Cardiac fibroblast (primary cell): ENCODE results near the gene DMRT3.

Experiments used
- DNase-seq, 2 donors: peaks; one replicate each; pipeline versions ENCODE4 v3.0.0 to v3.0.0-alpha.2; 2010; ENCODE audit warnings: low read depth in 2 of 2
- H3K4me3 ChIP-seq, 2 donors: replicated peaks in 1 of 2; 1 replicate in 1 of 2; 2 replicates in 1 of 2; pipeline ENCODE4 v1.5.1; 2011; ENCODE audit warnings: low read depth in 2 of 2, low read length in 2 of 2, mild to moderate bottlenecking in 2 of 2, moderate library complexity in 1 of 2
- CTCF ChIP-seq: IDR thresholded peaks from one replicate; pipeline ENCODE4 v1.5.1; 2011; ENCODE audit warnings: low read depth, mild to moderate bottlenecking, low read length, inconsistent platforms

Gene DMRT3

DNA sequence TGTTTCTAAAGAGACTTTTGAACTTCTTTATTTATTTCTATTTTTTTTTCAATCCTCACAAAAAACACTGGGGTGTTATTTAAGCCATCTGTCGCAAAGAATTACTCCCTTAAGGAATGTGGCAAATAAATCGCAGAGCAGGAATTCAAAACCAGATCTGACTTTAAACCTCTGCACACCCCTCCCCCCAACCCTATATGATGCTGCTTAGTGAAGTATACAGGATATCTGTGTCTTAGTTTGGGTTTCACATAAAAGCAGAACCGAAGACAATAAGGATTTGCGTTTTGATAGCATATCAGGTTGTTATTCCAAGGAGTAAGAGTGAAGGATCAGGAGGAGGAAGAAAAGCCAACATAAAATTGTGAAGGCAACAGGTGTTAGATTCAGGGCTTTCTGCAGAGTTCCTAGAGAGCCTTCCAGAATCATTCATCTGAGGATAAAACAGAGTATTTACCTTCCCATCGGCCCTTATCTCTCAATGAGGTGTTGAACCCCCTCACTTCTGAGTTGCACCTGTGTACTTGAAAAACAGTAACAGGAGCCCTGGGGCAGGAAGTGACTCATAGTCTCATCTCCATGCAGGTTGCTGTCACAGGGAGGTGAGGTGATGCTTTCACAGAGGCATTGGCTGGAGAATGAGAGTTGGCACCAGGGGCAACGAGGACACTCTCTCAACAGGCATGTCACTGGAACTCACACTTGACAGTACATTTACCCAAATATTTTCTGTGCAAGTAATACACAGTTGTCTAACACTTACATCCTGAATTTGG, 33.5 kb upstream of the DMRT3 start:
- no peak overlapping the region for H3K4me3 ChIP-seq
- DNase-seq: no peak
- TF ChIP-seq CTCF: no peak

GRCh38 chr9:947985-948384, 28.5 kb upstream of the DMRT3 start:
- no peak overlapping the region for H3K4me3 ChIP-seq
- DNase-seq: no peak
- no peak for TF ChIP-seq CTCF

DNA sequence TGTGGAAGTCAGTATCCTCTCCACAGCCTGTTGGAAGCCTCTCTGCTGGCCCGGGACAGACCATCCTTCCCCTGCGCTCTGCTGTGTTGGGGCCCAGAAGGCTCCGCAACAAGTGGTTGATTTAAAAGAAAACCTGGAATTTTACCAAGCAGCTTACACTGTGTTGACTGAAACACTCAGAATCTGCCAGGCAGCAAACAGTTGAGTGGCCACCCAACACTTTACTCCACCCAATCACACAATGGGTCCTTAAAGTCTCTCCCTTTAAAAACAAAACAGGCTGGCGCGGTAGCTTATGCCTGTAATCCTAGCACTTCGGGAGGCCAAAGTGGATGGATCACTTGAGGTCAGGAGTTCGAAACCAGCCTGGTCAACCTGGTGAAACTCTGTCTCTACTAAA, 28.0 kb upstream of the DMRT3 start:
- no peak for DNase-seq
- no peak overlapping the region for H3K4me3 ChIP-seq
- no peak for TF ChIP-seq CTCF

- H3K4me3 ChIP-seq: no peak overlapping the region
- no peak for TF ChIP-seq CTCF
- DNase-seq: no peak
Measured at GRCh38 chr9:950139-950538, 26.3 kb upstream of the DMRT3 start.

DNA sequence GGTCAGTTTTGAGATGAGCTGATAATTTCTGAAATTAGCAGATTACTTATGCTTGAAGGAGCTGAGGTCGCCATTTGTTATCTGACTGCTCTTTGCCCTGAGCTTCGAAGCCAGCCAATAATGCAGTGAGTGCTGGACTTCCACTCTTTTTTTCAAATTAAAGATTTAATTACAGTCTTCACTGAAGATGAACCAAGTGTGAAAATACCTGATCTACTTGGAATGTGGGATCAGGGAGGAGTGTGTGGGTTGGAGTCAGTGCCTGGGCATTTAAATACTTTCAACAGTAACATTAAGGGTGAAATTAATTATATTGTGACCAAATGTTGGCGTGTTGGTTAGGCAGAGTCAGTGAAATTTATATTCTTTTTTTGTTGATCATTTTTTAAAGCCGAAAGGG, 23.9 kb upstream of the DMRT3 start:
- no peak for DNase-seq
- H3K4me3 ChIP-seq: no peak overlapping the region
- TF ChIP-seq CTCF: no peak

- TF ChIP-seq CTCF: no peak
- H3K4me3 ChIP-seq: no peak overlapping the region
- no peak for DNase-seq
Measured at GRCh38 chr9:959105-959504, 17.4 kb upstream of the DMRT3 start.

- no peak overlapping the region for H3K4me3 ChIP-seq
- DNase-seq: no peak
- TF ChIP-seq CTCF: no peak
Measured at GRCh38 chr9:959914-960313, 16.5 kb upstream of the DMRT3 start.
